ENCODE results near the gene CSNK1A1L. TPM values are rescaled to one million over a fixed set of nuclear protein-coding genes. Genes with fewer than 3 reads are reported as not detected.

The CSNK1A1L gene
- total and polyA plus RNA-seq, 2 donors (not counting 3 experiments of a cell fraction or from before 2014, with no cell fraction given): not detected

DNA sequence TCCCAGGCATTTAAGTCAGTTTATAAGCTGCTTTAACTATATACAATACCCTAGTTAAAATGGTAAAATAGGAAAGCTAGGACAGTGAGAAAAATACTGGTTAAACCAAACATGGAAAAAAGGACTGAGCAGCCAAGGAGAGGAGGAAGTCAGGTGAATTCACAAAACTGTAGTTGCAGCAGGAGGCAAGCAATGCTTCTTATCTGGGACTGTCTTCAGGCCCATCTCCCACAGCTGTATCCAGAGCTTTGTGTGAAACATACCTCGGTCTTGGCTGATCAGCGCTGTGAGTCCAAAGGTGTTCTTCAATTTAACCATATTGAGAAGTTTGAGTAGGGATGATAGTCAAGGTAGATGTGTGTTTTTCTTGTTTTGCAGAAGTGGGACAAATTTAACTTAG lies 30.3 kb downstream of the CSNK1A1L start:
- Histone ChIP-seq H4K20me1 (replicated peaks; ENCODE audit: control insufficient read depth, extremely low read depth, insufficient read depth, low read length) (no peaks in the 10 kb centered on the region), H3K9me1 (replicated peaks; ENCODE audit: control insufficient read depth, extremely low read depth, insufficient read depth, low read length) (no peaks in the 10 kb centered on the region), H2AFZ (ENCODE audit: low read depth, low read length) (no peak overlapping the region), H3K4me3 (replicated peaks in 1 of 3; ENCODE audit: insufficient read depth in 1 of 3, low read depth in 1 of 3, low read length in 3 of 3) (no peak overlapping the region), H3K27ac (ENCODE audit: insufficient read depth, low read depth, low read length) (no peak overlapping the region), H3K36me3 (ENCODE audit: control insufficient read depth in 2 of 2, extremely low read depth in 1 of 2, insufficient read depth in 2 of 2, low read length in 2 of 2) (no peaks in the 10 kb centered on the region), H3K9ac (replicated peaks; ENCODE audit: extremely low read depth, insufficient read depth, low read length) (no peak overlapping the region), H3K4me2 (ENCODE audit: insufficient read depth, low read length) (no peak overlapping the region), H3K79me2 (ENCODE audit: control insufficient read depth, insufficient read depth, low read length) (no peaks in the 10 kb centered on the region), H3K27me3 (ENCODE audit: control insufficient read depth in 2 of 2, insufficient read depth in 2 of 2, low read length in 2 of 2) (no peaks in the 10 kb centered on the region), H3K4me1 (ENCODE audit: control insufficient read depth, extremely low read depth, insufficient read depth, low read length) (no peaks in the 10 kb centered on the region), H3K9me3 (replicated peaks; ENCODE audit: control insufficient read depth, insufficient read depth, low read length) (no peaks in the 10 kb centered on the region)
- TF ChIP-seq POLR2A (IDR thresholded peaks at IDR 0.05; ENCODE audit: low read depth, low read length): no peak
- TF ChIP-seq, protein P1, sequence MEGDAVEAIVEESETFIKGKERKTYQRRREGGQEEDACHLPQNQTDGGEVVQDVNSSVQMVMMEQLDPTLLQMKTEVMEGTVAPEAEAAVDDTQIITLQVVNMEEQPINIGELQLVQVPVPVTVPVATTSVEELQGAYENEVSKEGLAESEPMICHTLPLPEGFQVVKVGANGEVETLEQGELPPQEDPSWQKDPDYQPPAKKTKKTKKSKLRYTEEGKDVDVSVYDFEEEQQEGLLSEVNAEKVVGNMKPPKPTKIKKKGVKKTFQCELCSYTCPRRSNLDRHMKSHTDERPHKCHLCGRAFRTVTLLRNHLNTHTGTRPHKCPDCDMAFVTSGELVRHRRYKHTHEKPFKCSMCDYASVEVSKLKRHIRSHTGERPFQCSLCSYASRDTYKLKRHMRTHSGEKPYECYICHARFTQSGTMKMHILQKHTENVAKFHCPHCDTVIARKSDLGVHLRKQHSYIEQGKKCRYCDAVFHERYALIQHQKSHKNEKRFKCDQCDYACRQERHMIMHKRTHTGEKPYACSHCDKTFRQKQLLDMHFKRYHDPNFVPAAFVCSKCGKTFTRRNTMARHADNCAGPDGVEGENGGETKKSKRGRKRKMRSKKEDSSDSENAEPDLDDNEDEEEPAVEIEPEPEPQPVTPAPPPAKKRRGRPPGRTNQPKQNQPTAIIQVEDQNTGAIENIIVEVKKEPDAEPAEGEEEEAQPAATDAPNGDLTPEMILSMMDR (IDR thresholded peaks at IDR 0.05; ENCODE audit: extremely low read depth in 1 of 2, insufficient read depth in 1 of 2, low read depth in 1 of 2, low read length in 2 of 2): no peak
- TF ChIP-seq POLR2AphosphoS5 (IDR thresholded peaks at IDR 0.05; ENCODE audit: insufficient read depth, low read depth, low read length): no peak
- no peak for TF ChIP-seq EZH2 (IDR thresholded peaks at IDR 0.05; ENCODE audit: borderline replicate concordance, low read depth, low read length, severe bottlenecking)
- no peak for TF ChIP-seq MYC (IDR thresholded peaks at IDR 0.05; ENCODE audit: low read depth, low read length)
- TF ChIP-seq, protein P2, sequence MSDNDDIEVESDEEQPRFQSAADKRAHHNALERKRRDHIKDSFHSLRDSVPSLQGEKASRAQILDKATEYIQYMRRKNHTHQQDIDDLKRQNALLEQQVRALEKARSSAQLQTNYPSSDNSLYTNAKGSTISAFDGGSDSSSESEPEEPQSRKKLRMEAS (IDR thresholded peaks at IDR 0.05; ENCODE audit: insufficient read depth, insufficient read length): no peak
- no peak for TF ChIP-seq GATA2 (IDR thresholded peaks at IDR 0.05; ENCODE audit: insufficient read depth, insufficient read length, low read depth, low read length)
- no peak for TF ChIP-seq JUN (IDR thresholded peaks at IDR 0.05; ENCODE audit: borderline replicate concordance, insufficient read depth, insufficient read length, low read depth)
- TF ChIP-seq FOS (IDR thresholded peaks at IDR 0.05; ENCODE audit: borderline replicate concordance, insufficient read depth, low read length): no peak
- no TSS peak for BruUV-seq (replicated peaks)
- ChIA-PET CTCF (interaction anchor here (1.0 to 1.6 kb wide), 2 partner anchors 971 to 1507 kb away, joined by 3 to 7 read pairs; no protein-coding TSS in a partner anchor), POLR2A (no interaction called here)
- intact Hi-C loops (cut with micrococcal nuclease) (no loop called here), dilution Hi-C loops (cut with MboI; ENCODE audit: extremely low pct_ligation_motif_present, low sequenced_read_pairs) (no loop called here)
- DNase-seq (ENCODE audit: low read depth, low spot score) (no peak), FAIRE-seq (peak; percentile 48)

Data from endothelial cell of umbilical vein (primary cell).